ENCODE measurements around the gene NACC2.

DNA sequence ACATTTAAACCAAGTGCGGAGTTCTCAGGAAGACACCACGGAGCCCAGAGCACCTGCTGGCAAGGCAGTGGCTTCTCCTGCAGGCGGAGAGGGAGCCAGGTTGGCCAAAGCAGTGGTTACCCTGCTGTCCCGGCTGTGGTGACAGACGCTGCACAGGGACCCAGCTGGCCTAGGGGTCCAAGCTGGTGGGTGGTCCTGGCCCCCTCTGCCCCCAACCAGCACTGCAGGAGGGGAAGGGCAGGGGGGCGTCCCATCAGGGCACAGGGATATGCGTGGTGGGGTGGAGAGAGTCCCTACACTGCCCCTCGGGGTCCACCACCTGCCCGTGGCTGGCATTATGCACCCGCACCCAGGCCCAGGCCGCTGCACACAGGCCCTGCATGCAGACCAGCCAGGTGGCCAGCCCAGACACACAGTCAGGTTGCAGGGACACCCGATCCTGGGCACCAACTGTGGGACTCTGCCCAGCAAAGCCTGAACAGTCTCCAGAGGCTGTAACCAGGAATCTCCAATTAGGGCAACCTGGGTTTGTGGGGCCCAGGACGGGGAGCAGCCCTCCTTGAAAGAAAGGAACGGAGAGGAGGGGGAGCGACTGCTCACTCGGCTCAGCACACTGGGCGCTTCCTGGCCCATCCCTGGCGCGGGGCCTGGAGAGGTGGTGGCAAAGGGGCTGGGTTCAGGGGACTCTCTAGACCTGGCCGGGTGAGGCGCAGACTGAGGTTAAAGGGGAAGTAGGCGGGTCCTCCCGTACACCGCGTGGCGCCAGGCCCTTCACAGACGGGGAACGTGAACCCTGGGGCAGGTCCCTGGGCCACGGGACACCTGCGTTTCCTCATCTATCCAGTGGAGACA is 46.3 kb downstream of the NACC2 start:
- TF ChIP-seq POLR2A (IDR thresholded peaks at IDR 0.05; ENCODE audit: low read depth), result no peak
- TF ChIP-seq, protein P1, sequence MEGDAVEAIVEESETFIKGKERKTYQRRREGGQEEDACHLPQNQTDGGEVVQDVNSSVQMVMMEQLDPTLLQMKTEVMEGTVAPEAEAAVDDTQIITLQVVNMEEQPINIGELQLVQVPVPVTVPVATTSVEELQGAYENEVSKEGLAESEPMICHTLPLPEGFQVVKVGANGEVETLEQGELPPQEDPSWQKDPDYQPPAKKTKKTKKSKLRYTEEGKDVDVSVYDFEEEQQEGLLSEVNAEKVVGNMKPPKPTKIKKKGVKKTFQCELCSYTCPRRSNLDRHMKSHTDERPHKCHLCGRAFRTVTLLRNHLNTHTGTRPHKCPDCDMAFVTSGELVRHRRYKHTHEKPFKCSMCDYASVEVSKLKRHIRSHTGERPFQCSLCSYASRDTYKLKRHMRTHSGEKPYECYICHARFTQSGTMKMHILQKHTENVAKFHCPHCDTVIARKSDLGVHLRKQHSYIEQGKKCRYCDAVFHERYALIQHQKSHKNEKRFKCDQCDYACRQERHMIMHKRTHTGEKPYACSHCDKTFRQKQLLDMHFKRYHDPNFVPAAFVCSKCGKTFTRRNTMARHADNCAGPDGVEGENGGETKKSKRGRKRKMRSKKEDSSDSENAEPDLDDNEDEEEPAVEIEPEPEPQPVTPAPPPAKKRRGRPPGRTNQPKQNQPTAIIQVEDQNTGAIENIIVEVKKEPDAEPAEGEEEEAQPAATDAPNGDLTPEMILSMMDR (IDR thresholded peaks at IDR 0.05), result no peak
- no peak for TF ChIP-seq EP300 (IDR thresholded peaks at IDR 0.05)

Measured in esophagus muscularis mucosa (tissue), 4 donors.